Stimulated activated CD4-positive, alpha-beta T cell treated with anti-CD3 and anti-CD28 coated beads, Interleukin-12 subunit alpha, Interleukin-12 subunit beta, amount 100 ng/mL, for 48 hours (primary cell): ENCODE results near the gene ATP9A.

Experiments
- DNase-seq, 3 donors: peaks; one replicate each; pipeline ENCODE4 v3.0.0-alpha.2; 2020; ENCODE audit warnings: low read depth in 2 of 3, low spot score in 1 of 3

The ATP9A gene

DNA sequence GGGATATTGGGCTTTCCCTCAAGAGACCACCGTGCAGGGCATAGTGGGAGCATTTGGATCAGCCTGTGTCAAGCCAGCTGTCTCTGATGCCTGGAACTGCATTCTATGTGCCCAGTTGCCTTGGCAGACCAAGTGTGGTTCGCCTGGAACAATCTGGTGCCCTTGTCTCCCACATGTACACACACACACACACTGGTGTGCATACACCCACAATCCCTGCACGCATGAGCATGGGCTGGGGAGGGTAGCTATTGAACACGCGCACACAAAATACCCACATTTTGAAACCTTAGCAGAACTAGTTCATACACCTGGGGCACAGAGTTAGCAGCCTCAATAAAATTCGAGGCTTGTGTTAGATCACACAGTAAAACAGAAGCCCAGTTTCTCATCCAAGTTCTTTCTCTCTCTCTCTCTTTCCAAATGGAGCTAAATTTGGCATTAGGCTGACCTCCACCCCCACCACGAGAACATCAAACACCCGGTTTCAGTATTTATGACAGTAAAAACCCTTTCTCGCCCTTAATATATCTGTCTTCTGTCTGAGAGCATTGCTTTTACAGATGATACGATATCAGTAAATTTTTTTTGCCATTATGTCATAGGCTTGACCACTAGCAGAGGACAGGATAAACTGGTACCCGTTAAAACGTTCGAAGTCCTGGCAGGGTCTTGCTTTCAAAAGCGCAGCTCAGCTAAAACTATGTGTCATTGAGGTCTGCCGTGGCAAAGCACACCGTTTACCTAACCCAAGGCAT lies 207.5 kb downstream of the ATP9A start:
- DNase-seq = no peak

DNA sequence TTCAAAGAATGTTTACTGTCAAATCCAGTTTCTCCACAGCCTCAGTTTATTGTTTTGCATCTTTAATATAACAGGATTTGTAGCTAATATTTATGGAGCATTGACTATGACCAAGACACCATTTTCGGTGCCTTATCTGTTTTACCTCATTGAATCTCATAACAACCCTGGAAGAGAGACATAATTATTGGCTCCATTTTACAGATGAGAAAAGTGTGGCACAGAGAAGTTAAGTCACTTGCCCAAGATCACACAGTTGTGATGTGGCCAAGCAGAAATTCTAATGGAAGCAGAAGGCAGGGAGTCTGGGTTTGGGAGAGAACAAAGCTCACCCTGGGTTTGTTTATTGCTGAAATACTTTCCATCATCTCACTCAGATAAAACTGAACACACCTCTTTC lies 208.1 kb downstream of the ATP9A start:
- DNase-seq = no peak

DNA sequence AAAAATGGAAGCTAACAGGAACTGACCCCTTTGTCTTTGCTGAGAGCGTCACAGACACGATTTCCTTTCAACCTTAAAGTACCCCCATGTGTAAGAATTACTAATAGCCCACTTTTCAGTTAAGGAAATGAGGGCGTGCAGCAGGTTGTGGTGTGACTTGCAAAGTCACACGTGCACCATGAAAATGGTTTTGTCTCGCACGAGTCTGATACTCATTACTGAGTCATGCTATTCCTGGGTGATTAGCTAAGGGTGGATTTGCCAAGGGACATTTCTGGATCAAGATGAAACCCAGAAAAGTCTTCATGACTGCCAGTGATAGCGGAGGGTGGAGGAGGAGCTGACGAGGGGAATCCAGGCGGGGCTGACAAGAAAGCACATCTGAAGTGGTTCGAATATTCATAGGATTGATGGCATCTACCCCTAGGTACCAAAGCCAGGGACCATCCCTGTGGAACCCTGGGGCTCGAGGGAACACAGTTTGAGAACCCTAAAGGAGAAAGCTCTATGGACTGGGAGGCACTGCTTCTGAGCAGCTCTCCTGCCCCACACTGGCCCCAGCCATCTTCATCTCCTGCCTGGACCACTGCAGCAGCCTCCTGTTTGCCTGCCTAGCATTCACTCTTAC lies 213.5 kb downstream of the ATP9A start:
- no peak for DNase-seq

DNA sequence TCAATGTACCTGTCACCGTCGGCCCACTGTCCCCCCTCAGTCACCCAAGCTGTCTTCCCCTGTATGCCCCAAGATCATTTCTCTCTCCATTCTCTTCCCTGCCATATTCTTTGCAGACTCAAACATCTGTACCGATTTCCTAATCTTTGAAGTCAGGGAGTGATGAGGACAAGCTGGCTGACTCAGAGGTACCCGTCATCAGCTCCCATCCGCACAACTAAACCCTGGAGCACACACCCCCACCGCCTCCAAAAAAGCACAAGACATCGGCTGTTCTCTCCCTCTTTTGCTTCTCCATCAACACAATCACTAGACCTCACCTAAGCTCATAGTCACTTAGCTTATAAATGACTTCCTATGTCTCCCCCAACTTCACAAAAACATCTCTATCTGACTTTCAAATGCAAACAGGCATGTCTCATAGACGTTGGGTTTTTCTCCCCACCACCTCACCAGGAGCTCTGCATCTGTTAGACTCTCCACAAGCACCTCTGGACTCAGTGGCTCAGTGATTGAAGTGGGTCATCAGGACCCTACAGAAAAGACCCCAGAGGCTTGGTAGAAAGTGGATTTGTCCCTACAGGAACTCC lies 214.2 kb downstream of the ATP9A start:
- DNase-seq = no peak

DNA sequence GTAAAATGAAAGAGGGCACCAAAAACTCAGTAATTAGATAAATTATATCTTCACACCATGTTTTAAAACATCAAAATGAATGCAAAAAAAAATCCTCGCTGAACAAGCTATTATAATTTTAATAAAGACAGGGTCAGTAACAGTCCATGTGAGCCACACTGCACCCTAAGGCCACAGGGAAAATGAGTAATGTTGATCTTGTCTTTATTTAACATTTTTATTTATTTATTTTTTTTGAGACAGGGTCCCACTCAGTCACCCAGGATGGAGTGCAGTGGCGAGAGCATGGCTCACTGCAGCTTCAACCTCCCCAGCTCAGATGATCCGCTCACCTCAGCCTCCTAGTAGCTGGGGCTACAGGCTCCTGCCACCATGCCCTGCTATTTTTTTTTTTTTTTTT lies 217.0 kb downstream of the ATP9A start:
- DNase-seq = no peak

DNA sequence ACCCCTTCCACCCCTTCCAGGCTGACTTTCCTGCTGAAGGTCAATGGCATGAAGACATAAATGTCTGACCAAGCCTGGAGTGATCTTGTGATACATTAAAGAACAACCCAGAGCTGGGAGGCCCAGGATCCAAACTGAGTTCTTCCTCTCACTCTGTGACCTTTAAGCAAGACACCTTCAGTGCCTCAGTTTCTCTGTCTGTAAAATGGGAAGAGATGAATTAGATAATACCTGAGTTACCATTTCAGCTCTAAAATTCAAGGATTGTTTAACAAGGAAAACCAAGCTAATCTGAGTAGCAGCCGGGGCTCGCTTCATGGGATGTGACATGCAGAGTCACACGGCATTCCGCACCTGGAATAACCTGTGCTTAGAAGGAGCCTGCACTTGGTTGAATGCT lies 218.7 kb downstream of the ATP9A start:
- DNase-seq = no peak

DNA sequence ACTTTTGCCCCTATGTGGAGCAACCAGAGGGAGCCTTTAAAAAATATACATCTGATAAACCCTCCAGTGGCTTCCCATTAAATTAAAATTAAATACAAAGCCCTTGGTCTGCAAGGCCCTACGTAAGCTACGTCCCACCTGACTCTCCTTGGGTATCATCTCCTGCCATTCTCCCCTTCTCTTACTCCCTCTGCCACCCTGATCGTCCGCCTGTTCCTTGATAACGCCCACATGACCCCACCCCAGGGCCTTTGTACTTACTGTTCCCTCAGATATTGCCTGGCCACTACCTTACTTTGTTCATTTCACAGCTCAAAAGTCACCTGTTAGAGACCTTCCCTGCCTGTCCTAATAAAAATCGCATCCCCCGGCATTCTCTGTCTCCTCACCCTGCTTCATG lies 220.2 kb downstream of the ATP9A start:
- DNase-seq = no peak
